GM23338 (cell line): ENCODE results near the gene AKR1C2. TPM values are rescaled to one million over a fixed set of nuclear protein-coding genes. Genes with fewer than 3 reads are reported as not detected.

ENCODE experiments used
- ATAC-seq: fragments of 200-7000 bp; cut with Tn5 transposase; 3 replicates; pipeline ENCODE4 v1.9.1; 2020
- DNase-seq: peaks from one replicate; pipeline ENCODE4 v3.0.0-alpha.2; 2015; ENCODE audit warnings: low spot score
- H2AFZ ChIP-seq: fragments of 200-600 bp; sonication (generic); 2 replicates; pipeline ENCODE4 v1.8.0; 2016; ENCODE audit warnings: antibody characterized with exemption, mild to moderate bottlenecking, moderate library complexity
- H3F3A ChIP-seq: fragments of 200-600 bp; sonication (generic); replicated peaks from 2 replicates; pipeline ENCODE4 v1.8.0; 2017; ENCODE audit warnings: antibody characterized with exemption, mixed run types, low read depth
- H3K27ac ChIP-seq: fragments of 200-600 bp; sonication (generic); 2 replicates; pipeline ENCODE4 v1.6.1; 2016; ENCODE audit warnings: low read depth
- H3K27me3 ChIP-seq: fragments of 200-600 bp; sonication (generic); 2 replicates; pipeline ENCODE4 v1.8.0; 2016; ENCODE audit warnings: mild to moderate bottlenecking, mixed run types, moderate library complexity; ENCODE audit not compliant: insufficient read depth
- H3K36me3 ChIP-seq: fragments of 200-600 bp; sonication (generic); 2 replicates; pipeline ENCODE4 v1.8.0; 2016; ENCODE audit warnings: mild to moderate bottlenecking; ENCODE audit not compliant: insufficient read depth
- H3K4me1 ChIP-seq: fragments of 200-600 bp; sonication (generic); 2 replicates; pipeline ENCODE4 v1.8.0; 2016; ENCODE audit warnings: mild to moderate bottlenecking, moderate library complexity; ENCODE audit not compliant: insufficient read depth
- H3K4me2 ChIP-seq: fragments of 200-600 bp; sonication (generic); 2 replicates; pipeline ENCODE4 v1.7.1; 2017; ENCODE audit warnings: mixed run types
- H3K4me3 ChIP-seq: fragments of 200-600 bp; sonication (generic); 2 replicates; pipeline ENCODE4 v1.6.1; 2016; ENCODE audit warnings: mixed run types
- H3K79me2 ChIP-seq: fragments of 200-600 bp; sonication (generic); replicated peaks from 2 replicates; pipeline ENCODE4 v1.8.0; 2017; ENCODE audit warnings: mild to moderate bottlenecking; ENCODE audit not compliant: insufficient read depth
- H3K9me2 ChIP-seq: fragments of 200-600 bp; sonication (generic); 2 replicates; pipeline ENCODE4 v1.8.0; 2017; ENCODE audit not compliant: insufficient read depth
- H4K20me1 ChIP-seq: fragments of 200-600 bp; sonication (generic); replicated peaks from 2 replicates; pipeline ENCODE4 v1.8.0; 2017; ENCODE audit warnings: mild to moderate bottlenecking; ENCODE audit not compliant: insufficient read depth
- H3K27ac Mint-ChIP-seq: 2 replicates; pipeline ENCODE4 v1.8.0; 2020; ENCODE audit warnings: inconsistent platforms, mild to moderate bottlenecking, moderate library complexity, mixed read lengths
- H3K27me3 Mint-ChIP-seq: 3 replicates; pipeline ENCODE4 v1.8.0; 2022; ENCODE audit warnings: low read depth, mild to moderate bottlenecking, moderate library complexity, mixed read lengths, inconsistent platforms; ENCODE audit not compliant: insufficient read depth, poor library complexity
- H3K36me3 Mint-ChIP-seq: 3 replicates; pipeline ENCODE4 v1.8.0; 2021; ENCODE audit warnings: low read depth, mild to moderate bottlenecking, inconsistent platforms, moderate library complexity, mixed read lengths
- H3K4me1 Mint-ChIP-seq: 3 replicates; pipeline ENCODE4 v1.8.0; 2020; ENCODE audit warnings: mild to moderate bottlenecking, inconsistent platforms, mixed read lengths
- H3K4me3 Mint-ChIP-seq: 3 replicates; pipeline ENCODE4 v1.8.0; 2021; ENCODE audit warnings: moderate library complexity, mild to moderate bottlenecking, inconsistent platforms, mixed read lengths
- H3K9me3 Mint-ChIP-seq: 3 replicates; pipeline ENCODE4 v1.8.0; 2020; ENCODE audit warnings: moderate library complexity, mild to moderate bottlenecking, inconsistent platforms, mixed read lengths
- CTCF ChIP-seq, 2 experiments: fragments of 200-600 bp in 1 of 2; sonication (generic) in 1 of 2; conservative IDR thresholded peaks; 2 replicates each; pipeline versions ENCODE4 v1.5.1 to v1.6.1; 2016 to 2017; ENCODE audit warnings: antibody characterized with exemption in 2 of 2, low read depth in 2 of 2, mild to moderate bottlenecking in 2 of 2, moderate library complexity in 1 of 2
- EZH2 ChIP-seq: fragments of 200-600 bp; sonication (generic); IDR thresholded peaks from one replicate; pipeline ENCODE4 v1.8.0; 2017; ENCODE audit warnings: antibody characterized with exemption, mild to moderate bottlenecking, low read depth; ENCODE audit not compliant: unreplicated experiment
- NANOG ChIP-seq: IDR thresholded peaks from 2 replicates; pipeline ENCODE4 v1.6.1; 2016; ENCODE audit warnings: antibody characterized with exemption, borderline replicate concordance
- STAT1 ChIP-seq: IDR thresholded peaks from one replicate; pipeline ENCODE4 v1.6.1; 2016; ENCODE audit warnings: antibody characterized with exemption; ENCODE audit not compliant: unreplicated experiment
- ZNF462 ChIP-seq: fragments of 250-450 bp; sonication (Bioruptor Pico); IDR thresholded peaks from 2 replicates; pipeline ENCODE4 v1.5.0; 2020; ENCODE audit warnings: mild to moderate bottlenecking, moderate library complexity
- polyA plus RNA-seq: library from polyadenylated mRNA; unstranded; fragments of >200 nt; fragmentation: Nextera tagmentation; extraction: Ambion mirVana; gene quantifications from 2 replicates; pipeline ENCODE4 v1.2.1, GENCODE V29; 2016
- total RNA-seq: library from RNA; depleted of rRNA; stranded (reverse); fragments of >200 nt; shearing (Covaris generic); gene quantifications from 2 replicates; pipeline ENCODE4 v1.2.3, GENCODE V29; 2014
- TF ChIP-seq, protein P1 (sequence below): IDR thresholded peaks from 2 replicates; pipeline ENCODE4 v1.6.1; 2016; ENCODE audit warnings: antibody characterized with exemption

The AKR1C2 gene
- total and polyA plus RNA-seq, 2 experiments from 2014 or later: 0.35 to 0.86 TPM

DNA sequence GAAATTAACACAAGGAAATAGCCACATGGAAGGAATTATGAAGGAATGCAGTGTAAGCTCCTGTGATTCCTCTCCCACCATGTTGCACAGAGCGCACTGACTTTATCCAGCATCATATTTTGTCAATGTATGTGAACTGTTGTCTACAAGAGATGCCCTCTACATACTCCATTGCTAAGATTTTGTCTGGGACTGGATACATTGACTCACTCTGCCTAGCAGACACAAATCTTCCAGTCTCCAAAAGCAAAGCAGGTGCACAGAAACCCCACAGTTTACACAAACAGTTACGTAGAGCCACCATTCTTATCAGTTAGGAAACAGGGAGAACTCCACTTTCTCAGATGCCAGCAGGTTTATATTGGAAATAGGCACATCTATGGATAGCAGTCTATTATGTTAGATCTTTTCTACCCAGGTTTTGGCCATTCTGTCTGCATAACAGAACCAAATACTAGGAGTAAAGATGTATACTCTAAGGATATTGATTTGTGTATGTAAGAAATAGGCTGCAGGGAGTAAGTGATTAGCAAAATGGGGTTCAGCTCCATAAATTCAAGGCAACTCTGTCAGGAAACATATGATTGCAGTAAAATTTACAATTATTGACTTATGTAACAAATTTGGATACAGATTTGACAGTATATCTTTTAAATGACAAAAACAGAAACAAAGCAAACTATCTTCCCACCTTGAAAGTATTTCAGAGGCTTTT, 1.5 kb downstream of the AKR1C2 start:
- H3K4me2 ChIP-seq: no peak overlapping the region
- Mint-ChIP-seq H3K36me3 (no peaks in the 10 kb centered on the region), H3K9me3 (no peaks in the 10 kb centered on the region), H3K27ac (no peak overlapping the region), H3K4me1 (no peaks in the 10 kb centered on the region), H3K27me3 (no peaks in the 10 kb centered on the region), H3K4me3 (no peak overlapping the region)
- H4K20me1 ChIP-seq: no peaks in the 10 kb centered on the region
- H3K27ac ChIP-seq: no peak overlapping the region
- no peaks in the 10 kb centered on the region for H3K27me3 ChIP-seq
- no peaks in the 10 kb centered on the region for H3K79me2 ChIP-seq
- DNase-seq: no peak
- H3F3A ChIP-seq: no peaks in the 10 kb centered on the region
- no peak overlapping the region for H2AFZ ChIP-seq
- no peaks in the 10 kb centered on the region for H3K4me1 ChIP-seq
- no peak for ATAC-seq
- TF ChIP-seq NANOG (no peak), CTCF (conservative IDR thresholded peaks at IDR 0.05; ENCODE audit: low read depth in 2 of 2) (no peak), STAT1 (no peak), EZH2 (no peak), ZNF462 (CRISPR knock-in tag) (no peak)
- TF ChIP-seq, protein P1, sequence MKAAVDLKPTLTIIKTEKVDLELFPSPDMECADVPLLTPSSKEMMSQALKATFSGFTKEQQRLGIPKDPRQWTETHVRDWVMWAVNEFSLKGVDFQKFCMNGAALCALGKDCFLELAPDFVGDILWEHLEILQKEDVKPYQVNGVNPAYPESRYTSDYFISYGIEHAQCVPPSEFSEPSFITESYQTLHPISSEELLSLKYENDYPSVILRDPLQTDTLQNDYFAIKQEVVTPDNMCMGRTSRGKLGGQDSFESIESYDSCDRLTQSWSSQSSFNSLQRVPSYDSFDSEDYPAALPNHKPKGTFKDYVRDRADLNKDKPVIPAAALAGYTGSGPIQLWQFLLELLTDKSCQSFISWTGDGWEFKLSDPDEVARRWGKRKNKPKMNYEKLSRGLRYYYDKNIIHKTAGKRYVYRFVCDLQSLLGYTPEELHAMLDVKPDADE: no peak
- no peak overlapping the region for H3K4me3 ChIP-seq
- no peaks in the 10 kb centered on the region for H3K36me3 ChIP-seq
- H3K9me2 ChIP-seq: no peaks in the 10 kb centered on the region
